SK-MEL-5 (cell line): Measurements from ENCODE around the gene TMEM52. TPM values are rescaled to one million over a fixed set of nuclear protein-coding genes. Genes with fewer than 3 reads are reported as not detected.

Experiments used
- DNase-seq: peaks from one replicate; pipeline ENCODE4 v3.0.0-alpha.2; 2016; ENCODE audit warnings: low read depth, low spot score
- in situ Hi-C: cut with HindIII; loops from 2 replicates; pipeline ENCODE4 v1.10.0; 2016; ENCODE audit warnings: low sequenced_read_pairs, high pct_unique_total_duplicates, low pct_unique_long_range_greater_than_20kb
- polyA plus RNA-seq, 2 experiments: library from polyadenylated mRNA; depleted of rRNA; stranded (reverse); fragments of >200 nt; gene quantifications; 2 replicates each; pipeline ENCODE4 v1.2.3, GENCODE V29; 2015
- total RNA-seq: library from RNA; depleted of rRNA; stranded (reverse); fragments of >200 nt; shearing (Covaris generic); gene quantifications from 2 replicates; pipeline ENCODE4 v1.2.3, GENCODE V29; 2014; rRNA removed

The TMEM52 gene
- total RNA-seq = 0.67 TPM in 1 of 2 replicates, not detected in the other
- polyA plus RNA-seq (2015; cell fraction: cytosol; rRNA removed) = 0.42 TPM in 1 of 2 replicates, not detected in the other
- not detected in 2 replicates for polyA plus RNA-seq (2015; cell fraction: nucleus; rRNA removed)

- in situ Hi-C loops = no loop called here
- DNase-seq = no peak
Measured at GRCh38 chr1:1918901-1919303, at the start of gene TMEM52. Gene TMEM52 (minus strand): TSS chr1:1919279. CDS start chr1:1919265, 14 bp downstream.

DNA sequence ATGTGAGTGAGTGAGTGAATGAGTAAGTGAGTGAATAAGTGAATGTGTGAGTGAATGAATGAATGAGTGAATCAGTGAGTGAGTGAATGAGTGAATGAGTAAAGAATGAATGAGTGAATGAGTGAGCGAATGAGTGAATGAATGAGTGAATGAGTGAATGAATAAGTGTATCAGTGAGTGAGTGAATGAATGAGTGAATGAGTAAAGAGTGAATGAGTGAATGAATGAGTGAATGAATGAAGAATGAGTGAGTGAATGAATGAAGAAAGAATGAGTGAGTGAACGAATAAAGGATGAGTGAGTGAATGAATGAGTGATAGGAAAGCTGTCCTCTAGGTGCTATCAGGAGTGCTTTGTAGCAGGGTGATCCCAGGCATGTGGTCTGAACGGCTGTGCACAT, 48.8 kb upstream of the TMEM52 start:
- no peak for DNase-seq
- in situ Hi-C loops = no loop called here

- in situ Hi-C loops = no loop called here
Measured at GRCh38 chr1:1967151-1967550, 48.1 kb upstream of the TMEM52 start.

DNA sequence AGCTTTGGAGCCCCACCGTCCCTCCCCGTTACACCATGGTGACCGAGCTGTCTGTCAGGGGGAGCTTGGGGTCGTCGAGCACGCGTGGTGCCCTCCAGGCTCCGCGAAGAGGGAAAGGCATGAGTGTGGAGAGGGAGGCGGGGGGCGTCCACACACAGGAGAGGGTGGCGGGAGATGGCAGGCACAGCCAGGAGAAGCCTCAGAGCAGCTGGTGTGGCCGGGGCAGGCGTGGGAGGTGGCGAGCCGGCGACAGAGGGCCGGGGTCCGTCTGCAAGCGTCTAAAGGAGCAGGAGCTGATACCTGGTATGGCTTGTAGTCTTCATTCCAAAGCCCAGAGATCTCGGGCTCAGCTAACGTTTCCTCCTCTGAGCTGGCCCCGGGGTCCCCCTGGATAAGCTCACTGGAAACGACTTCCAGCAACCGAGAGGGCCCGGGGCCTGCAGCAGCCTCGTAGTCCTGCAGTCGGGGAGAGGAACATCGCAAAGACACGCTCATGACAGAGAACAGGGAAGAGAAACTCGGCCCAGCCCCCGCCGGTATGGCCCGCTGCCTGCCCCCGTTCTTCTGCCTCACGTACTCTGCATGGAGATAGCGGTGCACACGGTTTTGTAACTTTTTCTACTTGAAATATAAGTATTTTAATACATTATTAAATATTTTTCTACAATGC, 47.1 kb upstream of the TMEM52 start:
- in situ Hi-C loops = no loop called here
- DNase-seq = no peak

More at GRCh38 chr1:1967151-1967550, 48.1 kb upstream of the TMEM52 start:
- no peak for DNase-seq

DNA sequence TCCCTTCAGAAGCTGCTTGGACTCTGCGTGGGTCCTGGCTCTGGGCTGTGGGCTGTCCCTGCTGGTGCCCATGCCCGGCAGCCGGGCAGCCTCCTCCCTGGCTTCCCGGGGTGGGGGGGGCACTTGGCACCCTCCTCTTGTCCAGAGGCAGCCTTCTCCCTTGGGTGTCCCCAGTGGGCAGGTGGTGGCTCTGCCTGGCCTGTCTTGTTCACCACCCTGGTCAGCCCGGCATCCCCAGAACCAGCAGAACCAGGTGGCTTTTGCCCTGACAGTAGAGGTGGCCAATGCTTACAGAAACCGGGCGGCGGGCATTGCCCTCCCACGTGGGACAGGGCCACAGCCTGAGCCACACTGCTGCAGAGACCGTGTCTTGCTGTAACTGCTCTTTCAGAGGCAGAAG, 46.5 kb upstream of the TMEM52 start:
- DNase-seq = no peak
- in situ Hi-C loops = no loop called here

GRCh38 chr1:1964811-1965210, 45.7 kb upstream of the TMEM52 start:
- no peak for DNase-seq
- in situ Hi-C loops = no loop called here

DNA sequence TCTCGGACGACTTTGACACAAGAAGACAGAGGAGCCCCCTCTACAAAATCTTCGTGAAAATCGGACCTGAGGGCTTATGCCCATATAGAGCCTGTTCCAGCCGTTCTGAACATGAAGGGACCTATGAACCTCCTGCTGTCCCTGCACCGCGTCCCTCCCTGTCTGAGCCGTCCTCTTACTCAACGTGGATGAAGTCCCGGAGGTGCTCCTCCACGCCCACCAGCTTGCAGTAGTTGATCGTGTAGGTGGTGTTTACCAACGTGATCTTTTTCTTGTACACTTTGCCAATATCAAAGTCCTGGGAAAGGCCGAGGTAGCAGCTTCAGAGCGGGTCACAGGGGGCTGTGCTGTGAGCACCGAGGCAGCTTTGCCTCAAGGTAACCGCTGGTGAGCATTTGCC, 44.5 kb upstream of the TMEM52 start:
- no peak for DNase-seq
- in situ Hi-C loops = no loop called here

- in situ Hi-C loops = no loop called here
- DNase-seq = no peak
Measured at GRCh38 chr1:1962752-1963151, 43.7 kb upstream of the TMEM52 start.

DNA sequence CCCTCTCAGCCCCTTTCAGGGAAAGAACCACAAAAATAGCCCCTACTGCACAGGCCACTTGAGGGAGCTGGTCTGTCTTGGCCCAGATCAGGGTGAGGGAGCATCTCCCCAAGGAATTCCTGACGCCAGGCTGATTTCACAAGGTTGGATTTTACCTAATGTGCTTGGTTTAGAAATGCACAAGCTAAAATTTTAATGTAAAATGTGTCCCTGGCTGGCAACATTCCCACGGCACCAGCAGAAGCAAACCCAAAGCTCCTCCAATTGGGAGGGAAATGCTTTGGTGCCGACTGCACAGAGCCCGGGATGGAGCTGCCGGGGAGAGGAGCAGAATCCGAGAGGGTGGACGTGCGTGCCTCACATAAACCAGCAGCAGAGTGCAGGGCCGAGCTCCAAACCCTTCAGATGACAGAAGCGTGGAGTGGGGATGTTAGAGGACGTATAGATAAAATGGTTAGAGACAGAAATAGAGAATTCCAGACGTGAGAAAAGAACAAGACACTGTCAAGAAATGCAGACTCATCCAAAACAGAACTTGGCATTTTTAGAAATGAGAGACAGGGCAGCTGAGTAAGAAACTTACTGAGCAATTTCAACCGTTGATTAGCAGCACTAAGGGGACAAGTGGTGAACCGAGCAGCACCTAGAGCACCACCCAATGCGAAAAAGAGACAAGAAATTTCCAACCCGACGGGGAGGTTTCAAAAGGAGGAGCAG, 41.6 kb upstream of the TMEM52 start:
- no peak for DNase-seq
- in situ Hi-C loops = no loop called here

DNA sequence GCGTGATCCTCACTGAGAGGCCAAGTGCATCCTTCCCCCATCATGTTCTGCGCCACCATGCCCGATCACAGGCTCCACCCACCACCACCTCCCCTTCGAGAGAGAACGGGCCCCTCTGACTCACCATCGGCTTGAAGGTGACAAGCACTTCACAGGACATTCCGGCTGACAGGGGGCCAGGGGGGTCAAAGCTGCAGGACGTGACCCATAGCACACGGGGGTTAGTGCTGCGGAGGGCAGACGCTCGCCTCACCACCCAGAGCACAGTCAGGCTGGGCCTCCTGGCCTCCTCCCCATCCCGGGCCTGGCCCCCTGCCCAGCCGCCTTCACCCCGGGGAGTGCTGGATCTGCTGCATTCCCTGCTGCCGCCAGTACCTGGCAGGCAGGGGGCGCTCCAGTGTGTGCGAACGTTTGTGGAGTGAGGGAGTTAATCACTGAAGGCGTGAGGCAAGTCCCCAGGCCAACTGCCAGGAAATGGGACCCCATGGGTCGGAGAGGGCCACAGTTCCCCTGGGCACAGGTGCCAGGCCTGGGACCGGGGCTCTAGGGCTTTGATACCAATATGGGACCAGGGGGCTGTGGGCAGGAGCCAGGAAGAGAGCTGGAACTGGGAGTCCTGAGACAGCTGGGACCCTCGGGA, 40.9 kb upstream of the TMEM52 start:
- in situ Hi-C loops = no loop called here
- peak; percentile 79 for DNase-seq

DNA sequence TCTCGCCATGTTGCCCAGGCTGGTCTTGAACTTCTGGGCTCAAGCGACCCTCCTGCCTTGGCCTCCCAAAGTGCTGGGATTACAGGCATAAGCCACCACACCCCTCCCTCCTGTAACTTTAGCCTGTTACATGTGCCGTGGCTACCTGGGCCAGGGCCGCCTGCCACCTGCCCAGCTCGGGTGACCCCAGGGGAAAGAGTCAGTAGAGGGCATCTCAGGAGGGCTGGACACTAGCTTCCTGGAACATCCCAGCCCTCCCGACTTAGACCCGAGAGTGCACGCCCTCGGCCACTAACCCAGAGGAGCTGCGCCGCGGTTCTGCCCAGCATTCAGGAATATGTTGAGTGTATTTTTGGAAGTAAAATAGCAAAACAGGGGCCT, 40.4 kb upstream of the TMEM52 start:
- in situ Hi-C loops = no loop called here
- DNase-seq = no peak

DNA sequence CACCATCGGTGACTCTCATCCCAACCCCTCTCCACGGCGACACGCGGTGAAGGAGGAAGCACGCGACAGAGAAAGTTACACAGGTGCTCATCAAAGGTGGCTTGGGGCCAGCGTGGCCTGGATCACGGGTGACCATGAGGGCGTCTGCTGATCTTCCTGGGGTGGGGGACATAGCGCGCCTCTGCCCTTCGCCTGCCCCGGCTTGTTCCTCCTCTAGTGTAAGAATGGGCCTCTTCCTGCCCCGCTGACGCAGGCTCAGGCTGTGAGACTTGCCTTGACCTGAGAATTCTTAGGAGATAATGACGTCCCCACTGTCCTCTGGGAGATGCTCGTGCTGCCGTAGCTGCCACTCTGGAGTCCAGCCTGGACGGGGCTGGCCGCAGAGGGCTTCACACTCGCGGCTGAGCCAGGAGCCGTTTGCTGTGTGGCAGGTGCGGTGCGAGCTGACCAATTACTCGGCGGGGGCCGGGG, 39.0 kb upstream of the TMEM52 start:
- DNase-seq = no peak

GRCh38 chr1:1957533-1957961, 38.5 kb upstream of the TMEM52 start:
- in situ Hi-C loops = no loop called here
- DNase-seq = no peak

More for the DNA sequence above, 39.0 kb upstream of the TMEM52 start:
- in situ Hi-C loops = no loop called here

DNA sequence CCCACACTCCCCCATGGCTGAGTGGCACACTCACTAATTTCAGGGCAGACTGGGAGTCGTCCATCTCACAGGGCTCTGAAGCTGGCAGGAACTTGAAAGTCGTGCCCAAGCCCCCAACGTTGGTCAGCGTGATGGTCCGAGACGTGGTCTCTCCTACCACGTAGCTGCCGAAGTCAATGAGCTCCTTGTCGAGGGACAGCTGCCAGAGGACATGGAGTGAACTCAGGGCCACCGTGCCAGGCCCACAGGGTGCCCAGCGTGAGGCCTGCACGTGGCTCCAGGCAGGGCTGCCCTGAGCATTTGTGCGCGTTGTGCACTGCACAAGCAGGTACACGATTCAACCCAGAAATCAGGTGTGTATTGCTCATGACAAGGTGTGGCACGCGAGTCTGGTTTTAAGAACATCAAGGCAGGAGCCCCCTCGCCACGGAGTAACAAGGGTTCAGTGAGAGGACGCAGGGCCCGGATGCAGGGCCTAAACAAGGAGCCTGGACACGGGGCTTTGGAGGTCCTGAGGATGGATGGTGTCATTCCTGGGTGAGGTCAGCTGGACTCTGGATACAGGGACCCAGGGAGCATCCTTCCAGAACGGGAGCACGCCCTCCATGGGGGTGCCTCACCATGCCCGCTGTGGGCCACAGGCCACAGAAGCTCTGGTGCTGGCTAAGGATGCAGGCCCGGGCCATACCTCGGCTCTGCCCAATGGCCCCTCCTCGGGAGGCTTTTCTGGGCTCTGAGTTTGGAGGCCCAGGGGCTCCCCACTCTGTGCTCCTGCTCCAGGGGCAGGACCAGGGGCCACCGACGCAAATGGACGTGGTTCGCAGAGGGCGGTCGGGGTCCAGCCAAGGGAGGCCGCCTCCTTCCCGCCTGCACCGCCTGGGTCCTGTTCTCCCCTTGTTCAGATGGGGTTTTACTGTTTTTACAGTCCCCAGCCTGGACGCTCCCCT, 37.8 kb upstream of the TMEM52 start:
- DNase-seq = no peak
- in situ Hi-C loops = no loop called here

- in situ Hi-C loops = no loop called here
- DNase-seq = no peak
Measured at GRCh38 chr1:1956101-1956500, 37.0 kb upstream of the TMEM52 start.

- DNase-seq = no peak
- in situ Hi-C loops = no loop called here
Measured at GRCh38 chr1:1955621-1956094, 36.6 kb upstream of the TMEM52 start.

- DNase-seq = no peak
- in situ Hi-C loops = no loop called here
Measured at GRCh38 chr1:1954831-1955441, 35.9 kb upstream of the TMEM52 start.
